GM21529 (cell line): ENCODE measurements around the gene CDK5R2.
"Not testable (repeated sequence)": the region's sequence is repeated elsewhere in the genome, so short reads cannot be mapped to it uniquely, and the experiment has no call there.

Experiments
- ATAC-seq: cut with Tn5 transposase; IDR thresholded peaks from one replicate; pipeline ENCODE4 v1.9.1; 2021; ENCODE audit not compliant: unreplicated experiment

Gene CDK5R2

GRCh38 chr2:218959141-218959731, at the start of gene CDK5R2:
CDK5R2 (plus strand) TSS chr2:218959666; CDS start chr2:218959821, 155 bp downstream.
- peak; percentile 99 for ATAC-seq

GRCh38 chr2:218910741-218911140, 48.7 kb upstream of the CDK5R2 start:
- no peak for ATAC-seq

DNA sequence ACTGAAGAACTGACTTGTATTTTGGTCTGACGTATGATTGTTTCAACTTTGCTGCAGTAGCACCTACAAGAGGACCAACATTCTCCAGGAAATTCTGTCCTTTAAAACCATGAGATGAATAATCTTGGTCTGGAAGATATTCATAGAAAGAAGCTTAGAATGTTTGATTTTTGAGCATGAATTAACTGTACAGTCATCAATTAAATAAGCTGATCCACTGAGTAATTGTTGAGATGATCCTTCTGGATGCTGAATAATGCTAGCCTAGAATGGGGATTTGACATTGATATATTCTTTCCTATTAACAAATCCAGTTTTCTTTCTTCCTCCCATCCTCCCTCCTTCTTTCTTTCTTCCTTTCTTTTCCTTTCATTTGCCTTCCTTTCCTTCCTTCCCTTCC, 39.0 kb upstream of the CDK5R2 start:
- no peak for ATAC-seq

DNA sequence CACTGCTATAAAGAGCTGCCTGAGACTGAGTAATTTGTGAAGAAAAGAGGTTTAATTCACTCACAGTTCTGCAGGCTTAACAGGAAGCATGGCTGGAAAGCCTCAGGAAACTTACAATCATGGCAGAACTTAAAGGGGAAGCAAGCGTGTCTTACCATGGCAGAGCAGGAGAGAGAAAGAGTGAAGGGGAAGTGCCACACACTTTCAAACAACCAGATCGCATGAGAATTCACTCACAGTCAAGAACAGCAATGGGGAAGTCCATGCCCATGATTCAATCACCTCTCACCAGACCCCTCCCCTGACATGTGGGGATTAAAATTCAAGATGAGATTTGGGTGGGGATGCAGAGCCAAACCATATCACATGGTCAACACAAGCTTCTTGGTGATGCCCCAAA, 34.7 kb upstream of the CDK5R2 start:
- no peak for ATAC-seq

DNA sequence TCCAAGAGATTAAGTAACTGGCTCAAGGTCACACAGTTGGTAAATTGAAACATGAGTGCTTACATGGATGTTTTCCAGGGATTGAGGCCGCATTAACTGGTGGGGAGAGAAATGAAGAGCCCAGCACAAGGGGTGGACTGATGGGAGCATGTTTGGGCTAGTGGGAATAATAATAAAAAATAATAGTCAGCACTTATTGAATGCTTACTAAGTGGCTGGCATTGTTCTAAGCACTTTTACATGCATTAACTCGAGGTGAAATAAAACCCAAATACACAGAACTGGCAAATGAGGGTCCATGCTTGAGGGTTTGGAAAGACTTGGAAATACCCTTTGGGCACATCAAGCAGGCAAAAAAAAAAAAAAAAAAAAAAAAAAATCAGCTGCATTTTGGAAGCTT, 34.0 kb upstream of the CDK5R2 start:
- no peak for ATAC-seq

DNA sequence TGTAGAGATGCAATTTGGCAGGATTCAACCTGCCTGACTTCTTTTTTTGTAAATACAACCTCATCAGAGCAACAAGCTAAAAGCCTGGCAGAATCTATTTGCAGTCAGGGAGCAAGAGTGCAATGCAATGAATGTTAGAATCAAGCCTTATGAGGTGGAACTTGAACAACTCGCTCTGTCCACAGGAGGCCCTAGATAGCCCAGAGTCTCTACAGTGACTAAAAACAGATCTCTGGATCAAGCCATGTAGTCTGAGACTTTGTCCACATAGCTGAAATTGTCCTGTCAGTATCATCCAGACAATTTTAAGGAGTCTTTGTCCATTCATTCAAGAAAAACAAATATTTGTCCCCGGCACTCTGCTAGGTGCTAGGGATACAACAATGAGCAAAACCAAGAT, 32.0 kb upstream of the CDK5R2 start:
- no peak for ATAC-seq

DNA sequence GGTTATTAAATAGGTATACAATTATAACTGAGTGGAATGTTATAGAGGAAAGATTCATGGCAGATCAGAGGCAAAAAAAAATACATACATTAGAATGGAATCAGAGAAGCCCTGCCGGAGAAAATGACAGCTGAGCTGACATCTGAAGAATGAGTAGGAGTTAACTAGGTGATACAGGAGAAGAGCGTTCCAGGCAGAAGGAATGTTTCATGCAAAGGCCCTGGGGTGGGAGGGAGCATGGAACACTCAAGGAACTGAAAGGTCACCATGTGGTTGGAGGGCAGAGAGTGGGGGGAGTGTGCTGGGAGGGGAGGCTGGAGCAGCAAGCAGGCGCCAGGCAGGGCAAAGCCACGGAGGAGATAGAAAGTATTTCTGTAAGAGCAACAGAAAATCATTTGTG, 31.6 kb upstream of the CDK5R2 start:
- ATAC-seq: no peak

GRCh38 chr2:218930488-218930887, 29.0 kb upstream of the CDK5R2 start:
- not testable (repeated sequence) for ATAC-seq

DNA sequence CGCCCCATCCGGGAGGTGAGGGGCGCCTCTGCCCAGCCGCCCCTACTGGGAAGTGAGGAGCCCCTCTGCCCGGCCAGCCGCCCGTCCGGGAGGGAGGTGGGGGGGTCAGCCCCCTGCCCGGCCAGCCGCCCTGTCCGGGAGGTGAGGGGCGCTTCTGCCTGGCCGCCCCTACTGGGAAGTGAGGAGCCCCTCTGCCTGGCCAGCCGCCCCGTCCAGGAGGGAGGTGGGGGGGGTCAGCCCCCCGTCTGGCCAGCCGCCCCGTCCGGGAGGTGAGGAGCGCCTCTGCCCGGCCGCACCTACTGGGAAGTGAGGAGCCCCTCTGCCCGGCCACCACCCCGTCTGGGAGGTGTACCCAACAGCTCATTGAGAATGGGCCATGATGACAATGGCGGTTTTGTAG, 27.7 kb upstream of the CDK5R2 start:
- not testable (repeated sequence) for ATAC-seq

GRCh38 chr2:218944759-218945404, 14.6 kb upstream of the CDK5R2 start:
- no peak for ATAC-seq

- no peak for ATAC-seq
Observed at GRCh38 chr2:218946621-218947020, 12.8 kb upstream of the CDK5R2 start.

- ATAC-seq: no peak
Observed at GRCh38 chr2:218952160-218952559, 7.3 kb upstream of the CDK5R2 start.

DNA sequence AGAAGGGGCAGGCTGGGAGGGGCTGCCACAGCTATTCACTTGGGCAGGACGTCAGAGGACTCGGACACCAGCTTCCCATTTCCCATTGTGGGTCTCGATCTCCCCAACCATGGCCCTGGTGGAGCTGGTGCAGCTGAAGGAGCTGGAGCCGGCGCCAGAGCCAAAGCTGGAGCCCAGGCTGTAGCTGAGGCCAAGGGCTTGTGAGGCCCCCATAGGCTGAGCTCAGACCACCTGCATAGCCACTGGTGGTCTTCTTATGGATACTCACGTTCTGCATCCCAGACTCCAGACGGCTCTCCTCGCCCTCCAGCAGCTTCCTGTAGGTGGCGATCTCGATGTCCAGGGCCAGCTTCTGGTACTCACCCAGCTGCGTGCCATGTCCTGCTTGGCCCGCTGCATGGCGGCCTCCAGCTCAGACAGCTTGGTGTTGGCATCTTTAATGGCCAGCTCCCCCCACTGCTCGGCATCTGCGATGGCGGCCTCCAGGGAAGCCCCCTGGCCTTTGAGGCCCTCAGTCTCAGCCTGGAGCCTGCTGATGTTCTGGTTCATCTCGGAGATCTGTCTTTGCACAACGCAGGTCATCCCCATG, 6.0 kb upstream of the CDK5R2 start:
- ATAC-seq: no peak

DNA sequence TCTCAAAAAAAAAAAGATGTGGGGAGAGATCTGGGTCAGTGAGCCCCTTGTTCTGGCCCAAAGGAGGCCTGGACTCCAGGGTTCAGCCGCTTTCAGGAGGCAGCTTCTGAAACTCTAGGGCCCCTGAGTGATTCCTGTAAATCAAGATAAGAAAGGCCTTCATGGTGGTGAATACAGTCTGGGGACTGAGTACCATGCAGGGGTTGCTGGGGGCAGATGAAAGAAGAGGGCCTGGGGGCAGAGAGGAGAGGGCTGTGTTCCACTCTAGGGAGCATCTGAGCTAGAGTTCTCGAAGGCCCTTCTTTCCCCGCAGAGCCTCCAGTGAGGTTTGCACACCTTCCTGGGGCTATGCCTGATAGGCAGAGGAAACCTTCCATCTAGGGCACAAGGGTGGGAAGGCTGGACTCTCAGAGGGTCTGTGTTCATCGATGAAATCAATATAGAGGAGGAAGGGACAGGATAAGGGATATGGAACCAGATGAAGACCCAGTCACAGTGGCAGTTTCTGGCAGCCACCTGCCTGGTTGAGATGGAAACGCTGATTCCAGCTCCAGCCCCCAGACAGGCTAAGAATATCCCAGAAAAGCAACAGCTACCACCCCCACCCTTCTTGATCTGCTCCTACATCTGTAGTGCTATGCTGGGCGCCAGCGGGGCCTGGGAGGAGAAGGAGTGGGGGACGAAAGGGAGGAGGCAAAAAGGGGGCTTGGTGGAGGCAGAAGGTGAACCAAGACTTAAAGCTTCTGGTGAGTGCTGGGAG, 4.7 kb upstream of the CDK5R2 start:
- no peak for ATAC-seq

DNA sequence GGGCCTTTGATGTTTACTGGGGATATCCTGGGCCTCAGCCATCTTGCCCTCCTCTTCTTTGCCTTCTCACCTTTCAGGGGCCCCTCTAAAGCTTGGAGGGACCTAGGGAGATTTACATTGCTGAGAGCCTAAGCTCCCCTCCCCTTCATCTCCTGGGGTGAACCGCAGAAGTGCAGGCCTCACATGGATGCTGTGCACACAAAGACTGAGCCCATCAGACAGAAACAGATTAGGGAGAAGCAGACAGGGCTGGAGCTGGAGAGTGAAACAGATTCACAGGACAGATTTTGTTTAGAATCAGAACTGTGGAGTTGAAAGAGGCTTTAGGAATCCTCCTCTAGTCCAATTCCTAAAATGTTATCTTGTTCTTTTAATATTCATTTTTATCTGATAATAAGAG, 3.4 kb upstream of the CDK5R2 start:
- ATAC-seq: no peak

DNA sequence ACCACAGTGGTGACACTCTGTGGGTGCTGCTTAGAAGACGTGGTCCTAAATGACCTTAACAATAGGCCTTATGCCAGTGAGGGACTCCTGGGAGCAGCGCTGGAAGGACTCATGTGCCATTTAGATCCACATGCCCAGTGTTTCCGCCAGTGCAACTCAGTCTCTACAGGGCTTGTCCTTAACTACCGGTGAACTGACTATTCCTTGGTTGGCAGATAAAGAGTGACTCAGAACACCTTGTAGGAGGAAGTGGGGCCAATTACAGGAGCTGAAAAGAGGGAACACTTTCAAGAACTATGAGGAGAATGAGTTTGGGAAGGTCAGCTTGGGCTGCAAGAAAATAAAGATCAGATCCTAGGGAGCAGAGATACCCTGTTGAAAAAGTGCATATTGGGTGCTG, 1.8 kb upstream of the CDK5R2 start:
- no peak for ATAC-seq

GRCh38 chr2:218958276-218958675, 1.2 kb upstream of the CDK5R2 start:
- no peak for ATAC-seq

- ATAC-seq: no peak
Observed at GRCh38 chr2:218959761-218960308, 369 bp downstream of the CDK5R2 start.

DNA sequence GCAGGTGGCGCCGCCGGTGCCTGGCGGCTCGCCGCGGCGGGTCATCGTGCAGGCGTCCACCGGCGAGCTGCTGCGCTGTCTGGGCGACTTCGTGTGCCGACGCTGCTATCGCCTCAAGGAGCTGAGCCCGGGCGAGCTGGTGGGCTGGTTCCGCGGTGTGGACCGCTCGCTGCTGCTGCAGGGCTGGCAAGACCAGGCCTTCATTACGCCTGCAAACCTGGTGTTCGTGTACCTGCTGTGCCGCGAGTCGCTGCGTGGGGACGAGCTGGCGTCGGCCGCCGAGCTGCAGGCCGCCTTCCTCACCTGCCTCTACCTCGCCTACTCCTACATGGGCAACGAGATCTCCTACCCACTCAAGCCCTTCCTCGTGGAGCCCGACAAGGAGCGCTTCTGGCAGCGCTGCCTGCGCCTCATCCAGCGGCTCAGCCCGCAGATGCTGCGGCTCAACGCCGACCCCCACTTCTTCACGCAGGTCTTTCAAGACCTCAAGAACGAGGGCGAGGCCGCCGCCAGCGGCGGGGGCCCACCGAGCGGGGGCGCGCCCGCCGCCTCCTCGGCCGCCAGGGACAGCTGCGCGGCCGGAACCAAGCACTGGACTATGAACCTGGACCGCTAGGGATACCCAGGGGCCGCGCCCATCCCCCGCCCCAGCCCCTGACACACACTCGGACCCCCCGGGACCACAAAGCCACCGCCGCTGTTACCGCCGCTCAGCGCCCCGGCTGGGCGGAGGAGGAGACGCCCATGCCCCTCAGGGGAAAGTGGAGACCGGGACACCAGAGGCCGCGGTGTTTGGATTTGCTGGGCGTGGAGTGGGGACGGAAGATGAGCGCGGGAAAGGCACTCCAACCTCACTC, 1.1 kb downstream of the CDK5R2 start:
- no peak for ATAC-seq

GRCh38 chr2:218961229-218961628, 1.8 kb downstream of the CDK5R2 start:
- ATAC-seq: no peak
